K562 (cell line): ENCODE measurements around the gene TSPYL4. TPM values are rescaled to one million over a fixed set of nuclear protein-coding genes. Genes with fewer than 3 reads are reported as not detected.

Experiments
- ARID4B ChIP-seq: sonication (generic); formaldehyde crosslinking; IDR thresholded peaks from 2 replicates; pipeline ENCODE4 v1.8.0; 2022; ENCODE audit warnings: mild to moderate bottlenecking, missing genetic modification reagents
- CXXC5 ChIP-seq: fragments of 250-450 bp; sonication (Bioruptor Pico); IDR thresholded peaks from 2 replicates; pipeline ENCODE4 v1.8.0; 2022; ENCODE audit warnings: inconsistent platforms, mild to moderate bottlenecking, moderate library complexity
- EGR1 ChIP-seq: fragments of 450-650 bp; conservative IDR thresholded peaks from 2 replicates; pipeline ENCODE4 v1.6.1; 2017; ENCODE audit warnings: mild to moderate bottlenecking
- HNRNPK ChIP-seq: fragments of 200-400 bp; formaldehyde crosslinking; IDR thresholded peaks from one replicate; pipeline ENCODE4 v1.6.1; 2018; ENCODE audit warnings: mild to moderate bottlenecking, low read depth, low read length; ENCODE audit not compliant: poor library complexity, severe bottlenecking
- L3MBTL2 ChIP-seq: fragments of 450-650 bp; IDR thresholded peaks from 2 replicates; pipeline ENCODE4 v1.6.1; 2016; ENCODE audit warnings: mild to moderate bottlenecking, moderate library complexity
- MCM5 ChIP-seq: fragments of 450-650 bp; IDR thresholded peaks from 2 replicates; pipeline ENCODE4 v1.6.1; 2016; ENCODE audit warnings: low read depth
- MEF2A ChIP-seq: IDR thresholded peaks from 2 replicates; pipeline ENCODE4 v1.6.1; 2011; ENCODE audit warnings: low read depth, mild to moderate bottlenecking, low read length, moderate library complexity; ENCODE audit not compliant: control insufficient read depth
- MNT ChIP-seq, 2 experiments: fragments of 450-650 bp; conservative IDR thresholded peaks; 2 replicates each; pipeline ENCODE4 v1.6.1; 2017; ENCODE audit warnings: mild to moderate bottlenecking in 2 of 2, moderate library complexity in 2 of 2
- PPARD ChIP-seq: fragments of 250-450 bp; sonication (Bioruptor Pico); IDR thresholded peaks from 2 replicates; pipeline ENCODE4 v1.8.0; 2022; ENCODE audit warnings: inconsistent platforms, mild to moderate bottlenecking, moderate library complexity
- RCOR1 ChIP-seq, 2 experiments: IDR thresholded peaks; 2 replicates each; pipeline ENCODE4 v1.6.1; 2012; ENCODE audit warnings: low read depth in 2 of 2, low read length in 2 of 2, borderline replicate concordance in 1 of 2, improper control_type of control experiment in 1 of 2
- RUNX1 ChIP-seq: sonication (generic); IDR thresholded peaks from 2 replicates; pipeline ENCODE4 v1.6.1; 2016; ENCODE audit warnings: antibody characterized with exemption, low read depth
- ZNF318 ChIP-seq, 2 experiments: fragments of 450-650 bp; IDR thresholded peaks; 2 replicates each; pipeline ENCODE4 v1.6.1; 2016; ENCODE audit warnings: mild to moderate bottlenecking in 2 of 2, borderline replicate concordance in 1 of 2, low read depth in 1 of 2, moderate library complexity in 1 of 2
- ZNF384 ChIP-seq: IDR thresholded peaks from 2 replicates; pipeline ENCODE4 v1.6.1; 2012; ENCODE audit warnings: low read depth, low read length, improper control_type of control experiment
- polyA plus RNA-seq, 8 experiments: library from polyadenylated mRNA; depleted of rRNA in 4 of 8; stranded (reverse) in 5 of 8; unstranded in 3 of 8; fragments of >200 nt; fragmentation: Nextera tagmentation in 2 of 8; fragmentation: Illumina TruSeq in 1 of 8; extraction: Ambion mirVana in 2 of 8; extraction: Trizol in 1 of 8; gene quantifications; 2 replicates each; pipeline versions ENCODE4 v1.2.1 to v1.2.3, GENCODE V29; 2011 to 2014; ENCODE audit warnings: inconsistent platforms in 1 of 8, missing spikeins in 1 of 8
- total RNA-seq, 7 experiments: library from RNA; depleted of rRNA in 6 of 7; stranded (reverse); fragments of >200 nt in 6 of 7; fragmentation: Illumina TruSeq in 2 of 7; extraction: Trizol in 2 of 7; gene quantifications; 2 replicates each; pipeline versions ENCODE4 v1.2.1 to v1.2.3, GENCODE V29; 2011 to 2021; ENCODE audit warnings: low replicate concordance in 1 of 7

TSPYL4 gene
- total and polyA plus RNA-seq, 9 of the 15 experiments (the other 6 are each of a cell fraction or from before 2014, with no cell fraction given), result 0.69 to 18.0 (median 9.1) TPM

GRCh38 chr6:116253505-116254296 lies at the start of gene TSPYL4 (continued):
- TF ChIP-seq MNT (conservative IDR thresholded peaks at IDR 0.05) (no peak), EGR1 (no peak), RUNX1 (no peak), PPARD (CRISPR knock-in tag) (no peak), CXXC5 (CRISPR knock-in tag) (peak; percentile 64), MCM5 (no peak), ZNF384 (no peak), HNRNPK (no peak), ARID4B (CRISPR knock-in tag) (peak; percentile 45; the same call in 1 of the 2 replicates), RCOR1 (IDR thresholded peaks at IDR 0.05; ENCODE audit: borderline replicate concordance in 1 of 2, low read depth in 2 of 2, low read length in 2 of 2) (no peak; a peak in 1 of 4 replicates), MEF2A (no peak), L3MBTL2 (no peak), ZNF318 (IDR thresholded peaks at IDR 0.05; ENCODE audit: borderline replicate concordance in 1 of 2, low read depth in 1 of 2) (no peak)
